ENCODE measurements around the gene SRRM4.
A peak's percentile ranks its signal among the peaks of the same experiment; 100 is the strongest.
"Not testable (repeated sequence)": the region's sequence is repeated elsewhere in the genome, so short reads cannot be mapped to it uniquely, and the experiment has no call there.

Gene SRRM4

GRCh38 chr12:119014368-119014767, 33.0 kb downstream of the SRRM4 start:
- no peak for DNase-seq (ENCODE audit: low read depth in 1 of 2, low spot score in 1 of 2)
- in situ Hi-C loops (cut with HindIII; ENCODE audit: low pct_unique_long_range_greater_than_20kb, low sequenced_read_pairs) = no loop called here
- no peak for TF ChIP-seq JUND (IDR thresholded peaks at IDR 0.05; ENCODE audit: low read depth)

- DNase-seq (ENCODE audit: low read depth in 1 of 2, low spot score in 1 of 2) = no peak
- no peak for TF ChIP-seq JUND (IDR thresholded peaks at IDR 0.05; ENCODE audit: low read depth)
- in situ Hi-C loops (cut with HindIII; ENCODE audit: low pct_unique_long_range_greater_than_20kb, low sequenced_read_pairs) = no loop called here
Observed at GRCh38 chr12:119016715-119017114, 35.4 kb downstream of the SRRM4 start.

DNA sequence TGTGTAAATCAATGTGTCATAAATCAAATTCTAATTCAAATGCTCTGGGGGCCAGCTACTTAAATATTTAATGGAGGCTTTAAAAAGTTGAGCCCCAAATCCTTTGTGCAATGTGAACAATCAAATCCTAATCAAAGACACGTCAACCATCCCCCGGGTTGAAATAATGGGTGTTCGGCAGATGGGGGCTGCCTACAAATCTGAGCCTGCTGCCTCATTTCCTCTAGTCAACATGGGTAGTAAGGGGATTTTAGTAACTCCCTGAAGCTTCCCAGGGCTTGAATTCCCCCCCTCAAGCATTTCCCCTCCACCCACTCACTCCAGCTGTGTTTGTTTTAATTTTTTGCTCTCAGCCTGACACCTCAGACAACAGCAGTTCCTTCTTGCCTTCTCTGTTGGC, 37.8 kb downstream of the SRRM4 start:
- TF ChIP-seq JUND (IDR thresholded peaks at IDR 0.05; ENCODE audit: low read depth) = no peak
- no peak for DNase-seq (ENCODE audit: low read depth in 1 of 2, low spot score in 1 of 2)
- in situ Hi-C loops (cut with HindIII; ENCODE audit: low pct_unique_long_range_greater_than_20kb, low sequenced_read_pairs) = no loop called here

DNA sequence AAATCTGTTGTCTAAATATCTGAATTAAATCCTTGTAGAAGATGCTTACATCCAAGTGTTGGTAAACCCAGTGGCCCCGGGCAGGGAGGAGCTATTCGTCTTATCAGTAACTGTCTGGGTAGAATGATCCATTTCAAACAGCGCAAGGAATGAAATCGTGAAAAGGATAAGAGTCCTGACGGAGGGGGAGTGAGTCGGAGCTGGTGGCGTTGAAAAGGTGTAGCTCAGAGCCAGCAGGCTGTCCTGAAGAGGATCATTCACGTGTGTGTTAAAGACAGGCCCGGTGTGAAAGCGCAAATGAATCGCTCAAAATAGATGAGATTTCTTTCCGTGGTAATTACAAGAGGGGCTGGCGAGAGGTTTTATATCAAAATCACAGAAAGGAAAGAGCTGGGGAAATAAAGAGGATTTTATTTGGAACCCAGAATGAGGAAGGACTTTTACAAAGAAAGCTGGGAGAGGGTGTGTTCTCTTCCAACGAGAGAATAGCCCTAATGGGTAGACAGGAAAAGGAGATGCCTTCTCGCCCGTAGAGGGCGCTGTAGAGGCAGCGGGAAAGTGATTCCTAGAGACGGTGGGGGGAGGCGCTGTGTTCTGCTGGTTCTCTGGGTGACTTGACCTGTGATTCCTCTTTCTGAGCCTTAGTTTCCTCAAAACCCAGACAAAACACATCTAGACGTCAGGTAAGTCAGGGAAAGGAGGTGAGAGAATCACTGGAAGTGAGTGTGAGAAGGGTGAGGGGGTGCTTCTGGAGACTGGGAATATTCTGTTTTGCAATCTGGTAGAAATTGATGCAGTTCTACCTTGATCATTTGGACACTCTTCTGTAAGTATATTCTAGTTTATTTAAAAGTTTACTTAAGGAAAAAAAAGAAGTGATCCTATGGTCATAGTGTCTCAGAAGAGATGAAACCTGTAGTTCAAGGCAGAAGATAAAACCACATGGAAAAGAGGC, 39.3 kb downstream of the SRRM4 start:
- peak in 1 of 2 experiments; percentile 30 for DNase-seq (ENCODE audit: low read depth in 1 of 2, low spot score in 1 of 2)
- no peak for TF ChIP-seq JUND (IDR thresholded peaks at IDR 0.05; ENCODE audit: low read depth)
- in situ Hi-C loops (cut with HindIII; ENCODE audit: low pct_unique_long_range_greater_than_20kb, low sequenced_read_pairs) = no loop called here

DNA sequence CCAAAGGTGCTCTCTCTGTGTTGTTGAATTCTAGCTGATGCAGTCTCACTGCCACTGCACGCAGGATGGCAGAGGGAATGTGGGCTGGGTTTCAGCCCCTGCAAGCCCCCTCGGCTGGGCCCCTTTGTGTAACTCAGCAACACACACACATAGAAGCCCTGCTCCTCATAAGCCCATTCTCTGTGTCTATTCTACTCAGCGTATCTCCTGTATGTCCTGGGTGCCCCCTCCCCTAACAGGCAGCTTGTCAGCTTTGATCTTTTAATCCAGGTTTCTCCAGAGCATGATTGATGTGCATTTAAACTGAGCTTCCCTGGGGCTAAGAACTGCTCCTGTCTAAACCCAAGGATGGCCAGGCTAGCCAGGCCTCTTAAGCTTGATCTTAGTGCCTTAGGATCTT, 43.0 kb downstream of the SRRM4 start:
- TF ChIP-seq JUND (IDR thresholded peaks at IDR 0.05; ENCODE audit: low read depth) = no peak
- DNase-seq (ENCODE audit: low read depth in 1 of 2, low spot score in 1 of 2) = no peak
- in situ Hi-C loops (cut with HindIII; ENCODE audit: low pct_unique_long_range_greater_than_20kb, low sequenced_read_pairs) = no loop called here

DNA sequence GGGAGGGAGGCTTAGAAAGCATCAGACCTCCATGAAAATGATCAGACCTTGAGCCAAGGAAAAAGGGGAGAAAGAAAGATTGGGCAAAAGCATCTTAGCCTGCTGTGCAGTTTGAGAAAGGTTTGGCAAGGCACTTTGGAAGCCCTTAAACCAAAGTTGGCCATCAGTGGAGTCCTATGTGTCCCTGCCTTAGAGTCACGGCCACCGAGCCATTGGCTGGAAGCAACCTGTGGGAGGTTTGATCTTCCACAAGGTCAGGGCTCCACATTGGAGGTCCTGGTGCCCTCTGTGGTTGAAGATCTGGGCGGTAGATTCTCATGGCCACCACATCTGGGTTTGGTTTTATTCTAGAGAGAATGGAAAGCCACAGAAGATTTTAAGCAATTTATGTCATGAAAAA, 44.4 kb downstream of the SRRM4 start:
- in situ Hi-C loops (cut with HindIII; ENCODE audit: low pct_unique_long_range_greater_than_20kb, low sequenced_read_pairs) = no loop called here

DNA sequence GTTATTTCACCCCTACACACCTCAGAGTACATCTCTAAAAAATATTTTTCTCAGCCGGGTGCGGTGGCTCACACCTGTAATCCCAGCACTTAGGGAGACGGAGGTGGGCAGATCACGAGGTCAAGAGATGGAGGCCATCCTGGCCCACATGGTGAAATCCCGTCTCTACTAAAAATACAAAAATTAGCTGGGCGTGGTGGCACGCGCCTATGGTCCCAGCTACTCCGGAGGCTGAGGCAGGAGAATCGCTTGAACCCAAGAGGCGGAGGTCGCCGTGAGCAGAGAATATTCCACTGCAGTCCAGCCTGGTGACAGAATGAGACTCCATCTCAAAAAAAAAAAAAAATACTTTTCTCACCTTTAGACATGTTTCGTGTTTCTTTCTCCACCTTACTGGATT, 52.0 kb downstream of the SRRM4 start:
- DNase-seq (ENCODE audit: low read depth in 1 of 2, low spot score in 1 of 2); in situ Hi-C loops (cut with HindIII; ENCODE audit: low pct_unique_long_range_greater_than_20kb, low sequenced_read_pairs): not testable (repeated sequence)

More for the DNA sequence above, 44.4 kb downstream of the SRRM4 start:
- DNase-seq (ENCODE audit: low read depth in 1 of 2, low spot score in 1 of 2) = no peak
- TF ChIP-seq JUND (IDR thresholded peaks at IDR 0.05; ENCODE audit: low read depth) = no peak

DNA sequence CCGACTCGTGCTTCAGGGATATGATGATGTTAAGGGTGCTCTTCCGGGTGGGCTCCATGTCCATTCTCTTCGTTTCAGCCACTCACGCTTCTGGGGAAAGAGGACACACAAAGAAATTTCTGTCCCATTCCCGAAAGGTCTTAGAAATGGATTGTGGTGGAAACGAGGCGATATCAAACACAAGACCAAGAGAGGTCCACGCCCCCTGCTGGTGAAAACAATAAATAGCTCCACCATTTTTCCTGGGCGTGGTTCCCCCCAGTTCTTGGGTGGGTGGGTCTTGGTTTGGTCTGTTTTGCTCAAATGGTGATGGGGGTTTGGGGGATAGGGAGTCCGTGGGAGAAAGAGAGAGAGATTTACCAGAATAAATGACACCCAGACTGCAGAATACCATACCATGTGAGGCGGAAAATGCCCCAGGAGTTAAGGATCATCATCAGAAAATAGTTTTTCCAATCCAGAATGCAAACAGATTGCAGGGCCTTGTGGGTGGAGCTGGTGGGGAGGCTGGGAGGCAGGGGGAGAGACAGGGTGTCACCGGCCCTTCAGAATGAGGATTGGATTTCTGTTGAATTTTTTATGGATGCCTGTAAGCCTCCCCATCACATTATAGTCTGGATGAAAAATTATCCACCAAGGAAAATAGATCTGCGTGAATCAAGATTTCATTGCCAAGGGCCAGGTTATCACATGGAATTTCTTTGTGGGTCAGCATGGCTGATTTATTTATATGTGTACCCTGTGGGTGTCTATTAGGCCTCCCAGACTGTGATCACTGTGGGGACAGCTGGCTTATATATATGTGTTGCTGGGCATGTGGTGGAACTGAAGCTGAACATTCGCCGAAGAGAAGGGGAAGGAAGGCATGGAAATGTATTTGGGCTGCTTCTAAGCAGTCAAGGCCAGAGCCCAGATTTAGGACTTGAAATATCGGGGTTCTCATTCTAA, 55.8 kb downstream of the SRRM4 start:
- DNase-seq (ENCODE audit: low read depth in 1 of 2, low spot score in 1 of 2) = peak in 1 of 2 experiments; percentile 44
- TF ChIP-seq JUND (IDR thresholded peaks at IDR 0.05; ENCODE audit: low read depth) = no peak
- in situ Hi-C loops (cut with HindIII; ENCODE audit: low pct_unique_long_range_greater_than_20kb, low sequenced_read_pairs) = no loop called here

DNA sequence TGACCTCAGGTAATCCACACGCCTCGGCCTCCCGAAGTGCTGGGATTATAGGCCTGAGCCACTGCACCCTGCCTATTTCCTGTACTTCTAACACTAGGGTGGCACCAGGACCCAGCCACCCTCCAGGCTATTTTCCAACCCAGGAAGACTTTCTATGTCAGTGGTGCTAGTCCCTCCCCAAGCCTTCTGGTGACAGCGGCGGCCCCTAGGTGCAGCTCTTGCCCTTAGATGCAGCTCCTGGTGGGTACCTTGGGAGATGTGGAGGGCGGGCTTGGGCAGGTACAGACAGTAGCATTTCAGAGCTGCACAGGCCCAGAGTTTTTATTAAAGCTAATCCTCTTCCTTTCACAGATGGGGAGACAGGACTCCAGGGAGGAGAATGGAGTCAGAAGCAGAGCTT, 62.8 kb downstream of the SRRM4 start:
- in situ Hi-C loops (cut with HindIII; ENCODE audit: low pct_unique_long_range_greater_than_20kb, low sequenced_read_pairs) = no loop called here

DNA sequence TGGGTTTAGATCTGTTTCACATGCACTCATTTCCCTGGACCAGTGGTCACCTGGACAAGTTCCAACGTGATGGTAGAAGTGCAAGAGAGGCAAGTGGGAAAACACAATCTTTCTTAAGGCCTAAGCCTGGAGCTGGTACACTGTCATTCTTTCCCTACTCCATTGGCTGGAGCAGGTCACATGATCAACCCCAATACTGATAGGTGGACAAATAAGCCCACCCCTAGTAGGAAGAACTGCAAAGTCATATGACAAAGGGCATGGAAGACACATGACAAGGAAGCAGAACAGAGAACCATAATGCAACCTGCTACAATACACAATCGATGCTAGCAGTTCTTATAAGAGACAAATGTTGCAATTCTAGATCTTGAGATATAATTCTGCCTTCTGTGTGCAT, 66.3 kb downstream of the SRRM4 start:
- no peak for DNase-seq (ENCODE audit: low read depth in 1 of 2, low spot score in 1 of 2)
- no peak for TF ChIP-seq JUND (IDR thresholded peaks at IDR 0.05; ENCODE audit: low read depth)
- in situ Hi-C loops (cut with HindIII; ENCODE audit: low pct_unique_long_range_greater_than_20kb, low sequenced_read_pairs) = no loop called here

More for the DNA sequence above, 62.8 kb downstream of the SRRM4 start:
- DNase-seq (ENCODE audit: low read depth in 1 of 2, low spot score in 1 of 2) = no peak
- TF ChIP-seq JUND (IDR thresholded peaks at IDR 0.05; ENCODE audit: low read depth) = no peak

- DNase-seq (ENCODE audit: low read depth in 1 of 2, low spot score in 1 of 2) = no peak
- TF ChIP-seq JUND (IDR thresholded peaks at IDR 0.05; ENCODE audit: low read depth) = no peak
- in situ Hi-C loops (cut with HindIII; ENCODE audit: low pct_unique_long_range_greater_than_20kb, low sequenced_read_pairs) = no loop called here
Observed at GRCh38 chr12:119050663-119051062, 69.3 kb downstream of the SRRM4 start.

DNA sequence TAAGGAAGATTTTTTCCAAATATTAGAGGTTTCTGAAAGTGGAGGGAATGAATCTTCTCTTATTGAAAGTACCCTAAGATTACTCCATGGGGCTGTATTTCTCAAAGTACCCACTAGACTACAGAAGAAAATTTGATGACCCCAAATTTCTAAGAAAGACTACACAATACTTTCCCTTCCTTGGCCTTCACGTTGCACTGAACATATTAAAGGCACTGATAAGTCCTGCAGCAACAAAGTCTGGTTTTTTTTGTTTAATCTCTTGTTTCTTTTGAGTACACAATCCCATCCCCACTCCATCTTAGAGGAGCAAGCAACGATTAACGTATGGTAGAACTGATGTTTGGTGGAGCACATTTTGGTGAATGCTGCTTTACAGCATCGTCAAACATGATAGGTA, 70.1 kb downstream of the SRRM4 start:
- in situ Hi-C loops (cut with HindIII; ENCODE audit: low pct_unique_long_range_greater_than_20kb, low sequenced_read_pairs) = no loop called here
- TF ChIP-seq JUND (IDR thresholded peaks at IDR 0.05; ENCODE audit: low read depth) = no peak
- no peak for DNase-seq (ENCODE audit: low read depth in 1 of 2, low spot score in 1 of 2)

DNA sequence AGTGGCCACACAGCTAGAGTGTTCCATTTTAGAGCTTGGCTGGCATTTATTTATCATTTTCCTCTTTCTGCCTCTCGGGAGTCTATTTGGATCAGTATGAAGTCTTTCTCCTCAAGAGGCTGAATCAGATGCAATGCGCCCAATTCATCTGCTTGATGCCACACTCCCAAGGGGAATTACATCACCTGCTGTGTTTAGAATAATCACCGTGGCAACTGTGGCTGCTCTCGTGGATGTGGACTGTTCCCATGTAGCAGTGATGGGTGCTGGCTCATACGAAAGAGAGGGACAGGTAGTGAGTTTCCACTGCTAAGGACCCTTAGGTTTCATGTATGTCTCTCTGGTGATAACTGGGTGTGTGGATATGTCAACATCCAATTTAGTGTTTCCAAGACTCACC, 70.7 kb downstream of the SRRM4 start:
- in situ Hi-C loops (cut with HindIII; ENCODE audit: low pct_unique_long_range_greater_than_20kb, low sequenced_read_pairs) = no loop called here
- no peak for DNase-seq (ENCODE audit: low read depth in 1 of 2, low spot score in 1 of 2)
- TF ChIP-seq JUND (IDR thresholded peaks at IDR 0.05; ENCODE audit: low read depth) = no peak

Measured in T47D (cell line).